Stomach (tissue), 9 donors: Measurements from ENCODE around the gene FERMT3. TPM values are rescaled to one million over a fixed set of nuclear protein-coding genes. Genes with fewer than 3 reads are reported as not detected.
A peak's percentile ranks its signal among the peaks of the same experiment; 100 is the strongest.

ENCODE experiments used
- DNase-seq, 2 donors: peaks; one replicate each; pipeline versions ENCODE4 v3.0.0 to v3.0.0-alpha.2; 2013 to 2019
- H3K27ac ChIP-seq, 5 donors: fragments of 200-600 bp in 4 of 5; sonication (generic) in 4 of 5; one replicate each; pipeline ENCODE4 v1.5.1; 2013 to 2019; ENCODE audit warnings: mild to moderate bottlenecking in 1 of 5, moderate library complexity in 1 of 5
- H3K27me3 ChIP-seq, 3 donors: fragments of 200-600 bp; sonication (generic); one replicate each; pipeline ENCODE4 v1.5.1; 2017 to 2019; ENCODE audit warnings: mixed run types in 1 of 3
- H3K36me3 ChIP-seq, 4 donors: fragments of 200-600 bp; sonication (generic); 1 replicate in 3 of 4; 2 replicates in 1 of 4; pipeline ENCODE4 v1.5.1; 2016 to 2019
- H3K4me1 ChIP-seq, 4 donors: fragments of 200-600 bp; sonication (generic); one replicate each; pipeline ENCODE4 v1.5.1; 2016 to 2019
- H3K4me3 ChIP-seq, 4 donors: fragments of 200-600 bp; sonication (generic) in 3 of 4; one replicate each; pipeline ENCODE4 v1.5.1; 2016 to 2019; ENCODE audit warnings: mild to moderate bottlenecking in 1 of 4
- H3K9me3 ChIP-seq, 4 donors: fragments of 200-600 bp; sonication (generic); one replicate each; pipeline ENCODE4 v1.5.1; 2016 to 2019
- EP300 ChIP-seq: sonication (generic); formaldehyde crosslinking; IDR thresholded peaks from one replicate; pipeline ENCODE4 v1.6.1; 2017; ENCODE audit warnings: antibody characterized with exemption
- POLR2A ChIP-seq, 4 donors: fragments of 450-650 bp; IDR thresholded peaks; one replicate each; pipeline ENCODE4 v1.6.1; 2016; ENCODE audit warnings: antibody characterized with exemption in 4 of 4, control low read depth in 2 of 4, mild to moderate bottlenecking in 1 of 4, moderate library complexity in 1 of 4
- POLR2AphosphoS5 ChIP-seq, 3 donors: sonication (generic); formaldehyde crosslinking; IDR thresholded peaks; one replicate each; pipeline ENCODE4 v1.6.1; 2016; ENCODE audit warnings: antibody characterized with exemption in 3 of 3
- WGBS, 5 donors: extraction: QIAGEN DNeasy Blood & Tissue Kit in 3 of 5; methylation state at CpG; one replicate each; pipeline versions ENCODE4 v1.1.5 to v1.1.7; 2013 to 2018; 5-methylcytosine and 5-hydroxymethylcytosine counted together
- intact Hi-C: fragments of 100-400 bp; cut with DNase I; formaldehyde crosslinking; loops from one replicate; pipeline ENCODE4 v1.15.1; 2023; ENCODE audit warnings: low total_unique reads
- polyA plus RNA-seq, 3 donors: library from polyadenylated mRNA; stranded (reverse); fragments of 200-250 nt; gene quantifications; one replicate each; pipeline ENCODE4 v1.2.3, GENCODE V29; 2013
- total RNA-seq, 5 donors: library from RNA; depleted of rRNA; stranded (reverse); fragments of >200 nt; gene quantifications; one replicate each; pipeline versions ENCODE4 v1.1.0 to v1.2.3, GENCODE V29; 2014 to 2016
- TF ChIP-seq, protein P1 (sequence below), 7 experiments: fragments of 450-650 bp in 4 of 7; fragments of 200-600 bp in 3 of 7; sonication (generic) in 3 of 7; IDR thresholded peaks; one replicate each; pipeline ENCODE4 v1.5.1; 2016 to 2019; ENCODE audit warnings: antibody characterized with exemption in 7 of 7, control low read depth in 2 of 7, mild to moderate bottlenecking in 1 of 7
- donor health status: healthy with polysubstance abuse.
- donor health status: Bipolar disorder and iron deficiency.
- donor health status: healthy.

Gene FERMT3
- total and polyA plus RNA-seq, 8 donors, result 11.9 to 31.9 (median 18.7) TPM

DNA sequence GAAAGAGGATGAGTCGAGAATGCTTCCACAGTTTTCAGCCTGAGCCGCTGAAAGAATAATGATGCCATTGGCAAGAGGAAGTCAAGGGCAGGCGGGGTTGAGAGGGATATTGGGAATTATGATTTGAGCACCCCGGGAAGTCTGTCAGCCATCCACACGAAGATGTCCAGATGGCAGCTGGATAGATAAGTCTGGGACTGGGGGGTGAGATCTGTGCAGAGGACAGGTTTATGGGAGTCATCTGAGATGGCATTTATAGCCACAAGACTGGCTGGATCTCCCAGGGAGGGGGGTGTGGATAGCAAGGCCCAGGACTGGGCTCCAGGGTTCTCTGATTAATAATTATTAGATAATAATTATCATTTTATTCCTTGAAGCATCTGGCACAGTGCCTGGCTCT, 25.6 kb upstream of the FERMT3 start:
- intact Hi-C loops, result no loop called here

DNA sequence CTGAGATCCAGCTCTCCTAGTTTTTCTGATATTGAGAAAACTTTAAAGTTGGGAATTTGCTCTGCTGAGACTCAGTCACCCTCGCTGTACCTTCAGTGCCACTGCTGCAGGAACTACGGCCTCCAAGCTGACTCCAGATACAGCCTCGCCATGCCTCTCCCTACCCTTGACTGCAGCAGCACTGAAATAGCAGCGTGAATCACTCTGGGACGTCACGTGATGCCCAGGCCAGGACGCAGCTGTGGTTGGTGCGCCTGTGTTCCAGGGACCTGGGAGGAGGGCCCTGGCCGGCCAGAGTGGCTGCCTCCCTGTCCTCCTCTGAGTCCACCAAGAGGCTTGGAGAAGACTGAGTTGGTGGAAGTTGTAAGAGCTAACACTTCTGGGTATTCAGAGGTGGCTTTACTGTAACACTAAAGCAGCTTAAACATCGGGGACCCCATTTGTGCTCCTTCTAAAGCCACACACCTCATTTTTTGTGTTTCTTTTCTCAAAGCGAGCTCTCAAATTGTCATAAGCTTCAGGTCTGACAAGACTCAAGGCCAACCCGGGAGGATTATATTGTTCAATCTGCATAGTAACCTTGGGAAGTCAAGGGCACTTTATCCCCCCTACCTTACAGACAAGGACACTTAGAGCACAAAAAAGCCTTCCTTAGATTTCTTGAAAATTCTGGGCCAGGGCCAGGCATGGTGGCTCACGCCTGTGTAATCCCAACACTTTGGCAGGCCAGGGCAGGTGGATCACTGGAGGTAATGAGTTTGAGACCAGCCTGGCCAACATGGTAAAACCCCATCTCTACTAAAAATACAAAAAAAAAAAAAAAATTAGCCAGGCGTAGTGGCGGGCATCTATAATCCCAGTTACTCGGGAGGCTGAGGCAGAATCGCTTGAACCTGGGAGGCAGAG, 24.8 kb upstream of the FERMT3 start:
- Histone ChIP-seq H3K36me3 (no peaks in the 10 kb centered on the region), H3K27ac (peak overlapping the region; percentile 65 to 85 (median 72)), H3K27me3 (no peaks in the 10 kb centered on the region), H3K9me3 (no peaks in the 10 kb centered on the region), H3K4me3 (no peak overlapping the region), H3K4me1 (peaks cover 38 to 48% (median 45%) of the 10 kb centered on the region in 4 donors)
- DNase-seq, result peak; percentile 93 to 97
- intact Hi-C loops, result no loop called here
- peak in 2 of 4 donors; percentile 13 to 64 for TF ChIP-seq POLR2A (IDR thresholded peaks at IDR 0.05)
- TF ChIP-seq, protein P1, sequence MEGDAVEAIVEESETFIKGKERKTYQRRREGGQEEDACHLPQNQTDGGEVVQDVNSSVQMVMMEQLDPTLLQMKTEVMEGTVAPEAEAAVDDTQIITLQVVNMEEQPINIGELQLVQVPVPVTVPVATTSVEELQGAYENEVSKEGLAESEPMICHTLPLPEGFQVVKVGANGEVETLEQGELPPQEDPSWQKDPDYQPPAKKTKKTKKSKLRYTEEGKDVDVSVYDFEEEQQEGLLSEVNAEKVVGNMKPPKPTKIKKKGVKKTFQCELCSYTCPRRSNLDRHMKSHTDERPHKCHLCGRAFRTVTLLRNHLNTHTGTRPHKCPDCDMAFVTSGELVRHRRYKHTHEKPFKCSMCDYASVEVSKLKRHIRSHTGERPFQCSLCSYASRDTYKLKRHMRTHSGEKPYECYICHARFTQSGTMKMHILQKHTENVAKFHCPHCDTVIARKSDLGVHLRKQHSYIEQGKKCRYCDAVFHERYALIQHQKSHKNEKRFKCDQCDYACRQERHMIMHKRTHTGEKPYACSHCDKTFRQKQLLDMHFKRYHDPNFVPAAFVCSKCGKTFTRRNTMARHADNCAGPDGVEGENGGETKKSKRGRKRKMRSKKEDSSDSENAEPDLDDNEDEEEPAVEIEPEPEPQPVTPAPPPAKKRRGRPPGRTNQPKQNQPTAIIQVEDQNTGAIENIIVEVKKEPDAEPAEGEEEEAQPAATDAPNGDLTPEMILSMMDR (IDR thresholded peaks at IDR 0.05), result no peak
- no peak for TF ChIP-seq EP300
- peak; percentile 97 to 99 (median 98) for TF ChIP-seq POLR2AphosphoS5 (IDR thresholded peaks at IDR 0.05)
- 33 to 43% (median 38%) methylated on average over 15 to 17 of the region's 17 CpGs for WGBS, 5 donors

More for the DNA sequence above, 25.6 kb upstream of the FERMT3 start:
- no peak overlapping the region for H3K4me3 ChIP-seq
- DNase-seq, result no peak
- no peaks in the 10 kb centered on the region for H3K36me3 ChIP-seq
- H3K4me1 ChIP-seq, result peaks cover 38 to 48% (median 43%) of the 10 kb centered on the region in 4 donors
- H3K27me3 ChIP-seq, result no peaks in the 10 kb centered on the region
- no peaks in the 10 kb centered on the region for H3K9me3 ChIP-seq
- TF ChIP-seq EP300 (no peak), POLR2A (IDR thresholded peaks at IDR 0.05) (no peak), POLR2AphosphoS5 (IDR thresholded peaks at IDR 0.05) (no peak)
- TF ChIP-seq, protein P1 (IDR thresholded peaks at IDR 0.05), result no peak
- H3K27ac ChIP-seq, result peak overlapping the region in 4 of 5 donors; percentile 68 to 85 (median 76)
- 64 to 73% (median 71%) methylated on average over 5 of the region's 5 CpGs for WGBS, 5 donors

DNA sequence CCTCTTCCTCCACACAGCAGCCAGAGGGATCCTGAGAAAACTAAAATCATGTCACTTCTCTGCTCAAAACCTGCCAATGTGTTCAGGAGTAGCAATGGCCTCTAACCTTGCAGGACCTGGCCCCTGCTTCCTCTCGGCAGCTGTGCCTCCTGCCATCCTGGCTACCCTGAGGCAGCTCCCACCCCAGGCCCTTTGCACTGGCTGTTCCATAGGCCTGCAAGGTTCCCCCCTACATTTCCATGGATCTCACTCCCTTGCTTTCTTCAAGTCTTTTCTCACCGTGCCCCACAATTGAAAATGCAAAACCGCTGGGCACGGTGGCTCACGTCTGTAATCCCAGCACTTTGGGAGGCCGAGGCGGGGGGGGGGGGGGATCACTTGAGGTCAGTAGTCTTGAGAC, 22.6 kb upstream of the FERMT3 start:
- H3K9me3 ChIP-seq, result no peaks in the 10 kb centered on the region
- peaks cover 0 to 5% (median 0%) of the 10 kb centered on the region in 4 donors for H3K36me3 ChIP-seq
- H3K4me1 ChIP-seq, result peaks cover 38 to 48% (median 46%) of the 10 kb centered on the region in 4 donors
- intact Hi-C loops, result no loop called here
- H3K4me3 ChIP-seq, result no peak overlapping the region
- DNase-seq, result no peak
- H3K27ac ChIP-seq, result peak overlapping the region in 1 of 5 donors; percentile 92
- H3K27me3 ChIP-seq, result no peaks in the 10 kb centered on the region
- WGBS, 5 donors, result 86 to 93% (median 90%) methylated on average over 5 to 7 of the region's 7 CpGs
- TF ChIP-seq, protein P1 (IDR thresholded peaks at IDR 0.05), result no peak
- no peak for TF ChIP-seq EP300
- TF ChIP-seq POLR2AphosphoS5 (IDR thresholded peaks at IDR 0.05), result no peak
- TF ChIP-seq POLR2A (IDR thresholded peaks at IDR 0.05), result no peak

DNA sequence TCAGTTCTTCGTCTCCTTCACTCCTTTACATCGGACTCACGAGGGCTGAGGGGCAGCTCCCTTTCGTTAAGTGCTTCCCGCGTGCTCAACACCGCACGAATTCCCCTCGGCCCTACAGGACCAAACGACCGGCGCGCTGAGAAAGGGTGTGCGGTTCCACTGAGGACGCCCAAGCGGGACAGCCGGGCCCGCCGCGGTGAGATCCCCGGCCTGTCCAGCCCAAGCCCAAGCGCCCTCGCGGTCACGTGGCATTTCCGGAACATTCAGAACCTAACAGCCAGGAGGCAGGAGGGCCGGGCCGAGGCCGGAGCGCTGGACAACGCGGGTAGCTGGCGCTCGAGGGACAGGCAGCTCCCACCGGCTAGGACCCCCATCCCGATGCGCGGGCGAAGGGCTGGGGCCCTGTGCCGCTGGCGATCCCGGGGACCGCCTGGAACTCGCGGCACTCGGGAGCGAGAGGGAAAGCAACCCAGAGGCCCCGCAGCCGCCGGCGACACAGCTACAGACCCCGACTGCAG, 21.3 kb upstream of the FERMT3 start:
- peaks cover 0 to 15% (median 4%) of the 10 kb centered on the region in 4 donors for H3K36me3 ChIP-seq
- peak overlapping the region; percentile 53 to 70 (median 58) for H3K4me3 ChIP-seq
- no peaks in the 10 kb centered on the region for H3K27me3 ChIP-seq
- TF ChIP-seq, protein P1 (IDR thresholded peaks at IDR 0.05), result peak in 4 of 7 experiments; percentile 21 to 59 (median 51)
- TF ChIP-seq POLR2AphosphoS5 (IDR thresholded peaks at IDR 0.05) (peak; percentile 61 to 97 (median 97)), POLR2A (IDR thresholded peaks at IDR 0.05) (peak in 2 of 4 donors; percentile 87 to 94), EP300 (no peak)
- no peaks in the 10 kb centered on the region for H3K9me3 ChIP-seq
- intact Hi-C loops, result no loop called here
- DNase-seq, result peak; percentile 86 to 93
- 0 to 1% (median 0%) methylated on average over 44 to 52 of the region's 52 CpGs for WGBS, 5 donors
- H3K4me1 ChIP-seq, result peaks cover 43 to 48% (median 48%) of the 10 kb centered on the region in 4 donors
- H3K27ac ChIP-seq, result peak overlapping the region in 4 of 5 donors; percentile 88 to 97 (median 93)
